IPS-18c (cell line): ENCODE data around the gene ASPHD1.
"Not testable (repeated sequence)": the region's sequence is repeated elsewhere in the genome, so short reads cannot be mapped to it uniquely, and the experiment has no call there.

ENCODE experiments used
- H3K4me3 ChIP-seq: 2 replicates; pipeline ENCODE4 v1.7.0; 2013; ENCODE audit warnings: low read depth, mild to moderate bottlenecking, low read length, moderate library complexity; ENCODE audit not compliant: insufficient read depth
- H3K9me3 ChIP-seq: one replicate; pipeline ENCODE4 v1.6.1; 2013; ENCODE audit warnings: mild to moderate bottlenecking, low read length, moderate library complexity; ENCODE audit not compliant: control insufficient read depth, insufficient read depth

Gene ASPHD1

DNA sequence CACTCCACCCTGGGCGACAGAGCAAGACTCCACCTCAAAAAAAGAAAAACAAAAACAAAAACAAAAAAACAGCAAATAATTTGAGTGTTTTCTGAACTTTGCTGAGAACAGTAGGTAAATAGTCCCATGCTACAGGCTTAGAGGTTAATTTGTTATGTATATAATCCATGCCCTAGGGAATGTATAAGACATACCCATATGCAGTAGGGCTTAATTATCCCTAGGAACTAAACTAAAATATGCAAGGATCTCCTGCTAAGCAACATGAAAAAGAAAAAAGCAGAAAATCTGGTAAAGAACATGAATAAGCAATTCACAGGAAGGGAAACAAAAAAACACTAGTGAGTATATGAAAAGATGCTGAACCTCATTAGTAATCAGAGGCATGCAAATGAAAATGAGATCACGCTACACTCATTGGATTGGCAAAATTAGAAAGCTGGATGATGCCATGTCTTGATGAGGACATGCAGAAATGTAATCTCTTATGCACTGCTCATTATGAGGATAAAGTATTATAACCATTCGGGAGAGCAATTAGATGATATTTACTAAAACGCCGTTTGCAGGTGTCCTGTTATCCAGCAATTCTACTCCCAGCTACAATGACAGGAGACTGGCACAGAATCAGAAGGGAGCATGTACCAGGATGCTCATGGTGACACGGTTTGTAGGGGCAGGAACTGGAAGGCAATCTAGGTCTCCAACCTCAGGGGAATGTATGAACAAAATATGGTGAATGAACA, 20.2 kb downstream of the ASPHD1 start:
- H3K4me3 ChIP-seq = no peak overlapping the region
- H3K9me3 ChIP-seq = no peaks in the 10 kb centered on the region

DNA sequence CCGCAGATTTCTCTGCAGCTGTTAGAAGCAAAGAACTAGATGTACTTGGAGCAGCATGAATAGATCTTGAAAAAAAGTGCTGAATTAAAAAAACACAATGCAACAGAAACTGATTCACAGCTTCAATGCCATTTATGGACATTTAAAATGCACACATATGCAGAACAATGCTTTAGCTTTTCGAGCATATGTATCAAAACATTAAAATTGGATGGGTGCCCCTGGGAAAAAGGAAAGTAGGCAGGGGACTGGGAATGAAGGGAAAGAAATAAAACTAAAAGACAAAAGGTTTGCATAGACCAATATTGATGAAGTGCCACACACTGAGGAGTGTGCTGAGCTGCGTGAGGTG, 20.7 kb downstream of the ASPHD1 start:
- Histone ChIP-seq H3K9me3 (no peaks in the 10 kb centered on the region), H3K4me3 (no peak overlapping the region)

DNA sequence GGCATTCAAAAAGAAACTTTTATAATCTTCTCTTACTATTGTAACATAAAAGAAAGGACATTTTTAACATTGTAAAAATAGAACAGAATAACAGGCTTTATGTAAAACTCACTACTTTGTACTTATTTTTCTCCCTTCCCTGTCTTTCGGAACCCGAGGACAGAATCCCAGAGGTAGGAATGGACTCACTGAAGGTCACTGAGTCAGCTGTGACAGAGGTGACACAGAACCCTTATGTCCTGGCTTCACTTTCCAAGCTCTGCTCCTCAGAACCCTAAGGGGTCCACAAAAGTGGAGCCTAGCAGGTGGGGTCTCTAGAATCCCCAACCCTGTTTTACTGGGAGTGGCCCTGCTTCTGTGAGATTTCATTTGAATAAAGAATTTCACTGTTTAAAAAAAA, 22.0 kb downstream of the ASPHD1 start:
- Histone ChIP-seq H3K9me3 (no peaks in the 10 kb centered on the region), H3K4me3 (no peak overlapping the region)

DNA sequence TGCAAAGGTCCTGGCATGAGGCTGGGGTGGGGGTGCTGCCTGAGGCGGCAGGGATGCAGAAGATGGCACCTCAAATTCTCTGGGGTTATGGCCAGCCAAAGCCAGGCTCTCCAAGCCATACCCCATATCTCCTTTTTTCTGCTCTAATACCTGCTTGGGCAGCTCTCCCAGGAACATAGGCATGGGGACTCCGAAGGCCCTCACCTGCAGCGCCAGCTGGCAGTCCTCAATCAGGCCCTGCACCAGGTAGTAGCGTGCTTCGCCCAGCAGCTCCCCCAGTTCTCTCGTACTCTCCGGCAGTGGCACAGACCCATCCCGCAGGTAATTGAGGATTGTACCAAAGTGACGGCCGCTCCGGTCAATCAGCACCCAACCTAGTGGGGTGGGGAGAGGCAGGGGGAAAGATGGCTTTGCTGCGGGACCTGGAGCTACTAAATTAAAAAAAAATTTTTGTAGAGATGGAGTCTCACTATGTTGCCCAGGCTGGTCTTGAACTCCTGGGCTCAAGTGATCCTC, 22.8 kb downstream of the ASPHD1 start:
- Histone ChIP-seq H3K9me3 (no peaks in the 10 kb centered on the region), H3K4me3 (no peak overlapping the region)

DNA sequence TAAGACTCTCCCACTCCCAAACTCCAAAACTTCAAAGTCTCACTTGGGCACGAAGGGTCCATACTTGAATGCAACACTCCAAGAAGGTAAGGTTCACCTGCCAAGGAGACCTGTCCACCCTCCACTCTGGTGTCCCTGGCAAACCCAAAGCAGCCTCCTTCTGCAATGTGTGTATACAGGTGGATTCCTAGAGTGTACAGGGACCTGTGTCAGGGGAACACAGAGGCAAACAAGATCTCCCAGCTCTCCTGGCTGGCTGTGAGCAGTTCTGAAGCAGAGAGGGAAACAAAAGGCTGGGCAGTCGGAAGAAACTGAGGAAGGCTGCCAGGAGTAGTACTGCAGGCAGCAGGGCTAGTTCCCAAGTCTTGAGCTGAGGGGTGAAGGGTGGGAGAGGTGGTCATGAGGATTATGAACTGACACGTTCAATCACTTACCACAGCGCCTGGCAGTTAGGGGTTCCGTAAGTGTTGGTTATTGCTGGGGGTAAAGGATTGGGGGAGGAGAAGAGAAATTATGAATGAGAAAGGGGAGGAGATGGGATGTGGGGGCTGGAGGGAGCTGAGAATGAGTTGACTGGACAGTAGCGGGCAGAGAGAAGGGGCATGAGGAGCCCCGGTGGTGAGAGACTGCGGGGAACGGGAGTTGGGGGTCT, 24.9 kb downstream of the ASPHD1 start:
- peak overlapping the region; percentile 89 for H3K4me3 ChIP-seq
- no peaks in the 10 kb centered on the region for H3K9me3 ChIP-seq

- Histone ChIP-seq H3K4me3 (peak within 1 kb of the TSS; percentile 89), H3K9me3 (no peaks in the 10 kb centered on the region)
These were observed 25.8 kb downstream of the ASPHD1 start, which contains the start of gene KCTD13 for GRCh38 chr16:29925781-29926710. TSS of gene KCTD13 (minus strand) at chr16:29926226. CDS start at chr16:29926033, 193 bp downstream.

DNA sequence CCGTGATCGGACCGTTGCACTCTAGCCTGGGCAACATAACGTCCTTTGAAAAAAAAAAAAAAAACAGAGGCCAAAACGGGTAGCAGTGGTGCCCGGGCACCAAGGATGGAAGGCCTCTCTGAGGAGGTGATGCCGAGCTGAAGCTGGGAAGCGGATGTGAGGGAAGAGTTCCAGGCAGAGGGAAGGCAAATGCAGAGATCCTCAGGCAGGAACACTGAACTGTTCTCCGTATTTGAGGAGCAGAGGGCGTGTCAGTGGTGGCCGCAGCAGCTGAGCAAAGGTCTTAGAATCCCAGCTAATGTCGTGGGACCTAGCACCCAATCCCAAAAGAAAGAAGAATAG, 26.4 kb downstream of the ASPHD1 start:
- Histone ChIP-seq H3K9me3 (no peaks in the 10 kb centered on the region), H3K4me3 (peak overlapping the region; percentile 89)

- Histone ChIP-seq H3K9me3 (no peaks in the 10 kb centered on the region), H3K4me3 (peak overlapping the region; percentile 89; the same call in 1 of the 2 replicates)
These were observed 27.0 kb downstream of the ASPHD1 start for GRCh38 chr16:29927070-29927905.

- not testable (repeated sequence) for H3K9me3 ChIP-seq, H3K4me3 ChIP-seq
These were observed 31.5 kb downstream of the ASPHD1 start for GRCh38 chr16:29931750-29932149.

GRCh38 chr16:29940656-29941055, 40.4 kb downstream of the ASPHD1 start:
- H3K9me3 ChIP-seq = no peaks in the 10 kb centered on the region
- no peak overlapping the region for H3K4me3 ChIP-seq

DNA sequence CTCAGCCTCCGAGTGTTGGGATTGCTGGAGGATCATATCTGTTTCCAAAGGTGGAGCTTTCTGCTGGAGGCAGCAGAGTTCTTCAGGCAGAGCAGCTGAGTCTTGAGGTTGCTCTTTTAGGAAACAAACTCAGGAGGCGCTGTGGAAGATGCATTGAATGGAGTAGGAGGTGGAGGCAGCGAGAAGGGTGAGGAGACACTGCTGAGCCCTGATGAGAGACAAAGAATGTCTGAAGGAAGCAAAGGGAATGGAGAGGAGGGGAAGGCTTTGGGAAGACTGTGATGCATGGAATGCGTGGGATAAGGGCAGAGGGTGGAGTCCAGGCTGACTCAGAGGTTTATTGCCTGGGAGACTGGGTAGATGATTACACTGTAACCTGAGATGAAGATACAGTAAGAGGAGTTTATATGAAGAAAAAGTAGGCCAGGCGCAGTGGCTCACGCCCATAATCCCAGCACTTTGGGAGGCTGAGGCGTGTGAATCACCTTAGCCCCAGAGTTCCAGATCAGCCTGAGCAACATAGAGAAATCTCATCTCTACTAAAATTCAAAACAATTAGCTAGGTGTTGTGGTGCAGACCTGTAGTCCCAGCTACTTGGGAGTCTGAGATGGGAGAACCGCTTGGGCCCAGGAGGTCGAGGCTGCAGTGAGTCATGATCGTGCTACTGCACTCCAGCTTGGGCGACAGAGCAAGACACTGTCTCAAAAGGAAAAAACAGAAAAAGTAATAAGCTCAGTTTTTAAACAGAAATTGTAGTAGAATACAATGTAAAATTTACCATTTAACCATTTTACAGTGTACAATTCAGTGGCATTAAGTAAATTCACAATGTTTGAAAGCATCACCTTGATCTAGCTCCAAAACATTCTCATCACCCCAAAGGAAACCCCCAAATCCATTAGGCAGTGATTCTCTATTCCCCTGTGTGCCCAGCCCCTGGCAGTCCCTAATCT, 43.8 kb downstream of the ASPHD1 start:
- H3K9me3 ChIP-seq = no peaks in the 10 kb centered on the region
- no peak overlapping the region for H3K4me3 ChIP-seq

DNA sequence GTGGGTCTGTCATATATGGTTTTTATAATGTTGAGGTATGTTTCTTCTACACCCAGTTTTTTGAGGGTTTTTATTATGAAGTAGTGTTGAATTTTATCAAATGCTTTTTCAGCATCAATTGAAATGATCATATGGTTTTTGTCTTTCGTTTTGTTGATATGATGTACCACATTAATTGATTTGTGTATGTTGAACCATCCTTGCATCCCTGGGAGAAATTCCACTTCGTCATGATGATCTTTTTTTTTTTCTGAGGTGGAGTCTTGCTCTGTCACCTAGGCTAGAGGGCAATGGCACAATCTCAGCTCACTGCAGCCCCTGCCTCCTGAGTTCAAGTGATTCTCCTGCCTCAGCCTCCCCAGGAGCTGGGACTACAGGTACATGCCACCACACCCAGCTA, 47.6 kb downstream of the ASPHD1 start:
- no peak overlapping the region for H3K4me3 ChIP-seq
- no peaks in the 10 kb centered on the region for H3K9me3 ChIP-seq

- no peaks in the 10 kb centered on the region for H3K9me3 ChIP-seq
- no peak overlapping the region for H3K4me3 ChIP-seq
These were observed 50.6 kb downstream of the ASPHD1 start for GRCh38 chr16:29950806-29951461.

DNA sequence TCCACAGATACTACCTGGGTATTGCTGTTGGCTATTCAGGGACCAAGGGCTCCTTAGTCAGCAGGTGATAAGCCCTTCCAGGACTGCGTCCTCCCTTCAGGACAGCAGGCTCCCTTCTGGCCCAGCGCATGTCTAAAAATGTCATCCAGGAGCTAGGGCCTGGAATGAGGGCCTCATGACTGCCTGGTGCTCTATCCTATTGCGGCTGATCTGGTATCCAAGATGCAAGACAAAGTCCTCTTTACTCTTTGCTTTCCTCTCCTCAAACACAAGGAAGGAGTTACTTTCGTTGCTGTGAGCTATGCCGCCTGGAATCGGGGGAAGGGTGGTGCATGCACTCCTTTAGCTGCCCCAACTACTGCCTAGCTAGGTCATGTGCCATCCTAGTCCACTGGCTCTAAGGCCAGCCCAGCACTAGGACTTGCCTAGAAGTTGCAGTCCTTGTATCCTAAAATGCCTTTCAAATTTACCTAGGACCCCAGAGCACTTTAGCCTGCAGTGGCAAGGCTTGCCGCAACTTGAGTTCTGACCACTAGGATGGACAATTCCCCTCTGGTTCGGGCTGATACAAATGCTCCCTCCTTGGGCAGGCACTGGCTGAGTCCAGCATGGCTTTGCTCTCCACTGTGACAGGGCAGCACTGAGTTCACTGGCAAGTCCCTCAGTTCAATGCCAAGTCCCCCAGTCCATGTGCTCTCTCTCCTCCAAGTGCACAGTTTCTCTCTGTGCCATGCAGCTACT, 51.5 kb downstream of the ASPHD1 start:
- Histone ChIP-seq H3K4me3 (no peak overlapping the region), H3K9me3 (no peaks in the 10 kb centered on the region)
